Stimulated activated CD4-positive, alpha-beta T cell treated with anti-CD3 and anti-CD28 coated beads, Interleukin-15, amount 100 ng/mL, for 48 hours (primary cell): Measurements from ENCODE around the gene IDH2.

Experiments used
- DNase-seq, 2 donors: peaks; one replicate each; pipeline ENCODE4 v3.0.0-alpha.2; 2020; ENCODE audit warnings: low read depth in 2 of 2

The IDH2 gene

DNA sequence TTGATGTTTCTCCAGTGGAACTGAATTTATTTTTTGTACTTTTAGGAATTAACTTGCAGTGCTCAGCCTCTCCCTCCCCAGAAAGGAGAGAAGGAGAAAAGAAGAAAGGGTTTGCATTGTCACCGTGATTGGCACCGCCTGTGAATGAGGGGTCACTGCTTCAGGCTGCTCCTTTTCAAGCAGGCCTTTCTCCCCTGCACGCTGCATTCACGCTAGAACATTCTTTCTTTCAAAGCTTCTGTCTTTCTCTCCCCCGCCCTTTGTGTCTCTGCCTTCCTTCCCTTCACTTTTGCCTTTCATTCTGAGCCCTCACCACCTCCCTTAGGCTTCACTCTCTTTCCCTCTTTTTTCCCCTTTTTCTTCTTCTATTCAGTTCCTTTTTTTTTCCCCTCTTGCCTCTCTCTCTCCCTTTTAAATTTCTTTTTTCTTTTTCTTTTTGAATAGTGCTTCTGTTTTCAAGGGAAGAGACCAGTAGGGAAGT lies 58.7 kb downstream of the IDH2 start:
- no peak for DNase-seq

DNA sequence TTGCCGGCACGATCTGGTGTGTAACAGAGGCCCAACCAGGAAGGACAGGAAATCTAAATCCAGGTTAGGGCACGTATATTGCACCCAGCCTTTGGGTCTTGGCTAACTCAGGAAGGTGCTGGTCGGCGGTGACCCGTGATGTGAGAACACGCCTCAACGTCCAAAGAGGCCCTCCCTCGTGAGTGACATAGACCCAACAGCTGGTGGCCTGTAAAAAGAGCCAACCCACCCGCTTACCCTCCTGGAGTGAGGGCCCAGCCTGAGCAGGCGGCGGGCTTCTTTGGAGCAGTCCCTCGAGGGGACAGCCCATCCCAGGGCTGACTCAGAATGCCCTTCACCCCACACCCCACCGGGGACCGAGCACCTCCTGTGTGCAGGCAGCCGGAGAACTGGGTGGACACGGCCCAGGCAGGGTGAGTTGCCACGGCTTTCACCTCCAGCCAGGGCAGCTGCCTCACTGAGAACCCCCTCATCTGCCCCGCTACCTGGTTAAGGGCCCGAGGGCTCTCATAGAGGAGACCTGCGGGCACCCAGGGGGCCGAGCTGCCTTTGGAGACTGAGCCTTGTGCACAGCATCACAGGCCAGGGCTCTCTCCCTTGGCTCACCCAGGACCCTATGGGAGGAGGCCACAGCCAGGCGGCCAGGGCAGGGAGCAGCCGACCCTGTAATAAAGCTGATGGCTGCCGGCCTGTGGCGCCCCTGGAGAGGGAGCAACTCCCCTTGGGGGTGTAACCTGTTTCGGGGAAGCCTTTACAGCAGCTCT lies 59.3 kb downstream of the IDH2 start:
- no peak for DNase-seq

DNA sequence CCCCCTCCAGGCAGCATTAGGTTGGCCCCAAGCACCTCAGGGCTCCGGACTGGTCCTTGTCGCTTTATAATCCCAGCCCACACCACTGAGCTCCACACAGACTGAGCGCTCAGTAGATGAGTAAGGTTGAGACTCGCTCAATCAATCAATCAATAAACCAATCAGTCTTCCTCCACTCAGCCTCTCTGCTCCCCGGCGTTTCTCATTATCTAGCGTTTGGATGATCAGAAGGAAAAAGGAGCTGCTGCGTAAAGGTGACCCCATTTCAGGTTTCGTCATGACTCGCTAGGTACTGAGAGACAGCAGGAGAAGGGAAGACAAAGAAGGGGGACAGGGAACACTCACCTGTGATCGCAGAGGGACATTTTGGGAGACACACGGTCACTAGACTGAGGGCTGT lies 59.9 kb downstream of the IDH2 start:
- DNase-seq, result no peak

DNA sequence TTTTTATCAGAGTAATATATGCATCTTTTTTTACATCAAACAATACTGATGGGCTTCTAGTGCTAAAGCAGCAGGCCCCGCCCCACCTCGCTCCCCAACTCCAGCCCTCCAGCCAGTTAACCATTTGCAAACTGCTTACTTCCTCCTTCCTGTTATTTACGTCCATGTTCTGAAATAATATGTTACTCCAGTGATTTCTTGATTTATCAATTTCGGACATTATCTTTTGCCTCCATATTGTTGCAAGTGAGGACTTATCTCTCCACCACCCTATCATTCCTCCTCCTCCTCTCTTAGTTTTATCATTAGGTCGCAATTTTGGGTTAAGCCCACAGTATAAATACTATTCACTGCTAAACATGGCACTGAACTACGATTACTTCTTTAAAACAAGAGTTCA lies 61.6 kb downstream of the IDH2 start:
- no peak for DNase-seq

DNA sequence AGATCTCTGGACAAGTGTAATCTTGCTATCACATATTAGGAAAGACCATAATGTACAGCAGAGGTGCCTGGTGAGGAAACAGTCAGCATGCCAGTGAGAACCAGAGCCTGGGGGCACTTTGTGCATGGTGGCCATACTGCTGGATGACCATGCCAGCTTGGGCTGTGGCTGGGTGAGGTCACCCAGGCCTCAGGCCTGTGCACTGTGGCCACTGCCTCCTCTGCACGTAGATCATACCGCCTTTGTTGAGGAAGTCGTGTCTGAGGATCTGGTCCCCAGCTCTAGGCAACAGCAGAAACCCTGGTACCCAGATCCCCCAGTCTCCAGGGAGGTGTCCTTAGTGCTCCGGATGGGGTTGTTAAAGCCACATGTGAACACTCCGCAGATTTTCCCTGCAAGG lies 62.3 kb downstream of the IDH2 start:
- no peak for DNase-seq

DNA sequence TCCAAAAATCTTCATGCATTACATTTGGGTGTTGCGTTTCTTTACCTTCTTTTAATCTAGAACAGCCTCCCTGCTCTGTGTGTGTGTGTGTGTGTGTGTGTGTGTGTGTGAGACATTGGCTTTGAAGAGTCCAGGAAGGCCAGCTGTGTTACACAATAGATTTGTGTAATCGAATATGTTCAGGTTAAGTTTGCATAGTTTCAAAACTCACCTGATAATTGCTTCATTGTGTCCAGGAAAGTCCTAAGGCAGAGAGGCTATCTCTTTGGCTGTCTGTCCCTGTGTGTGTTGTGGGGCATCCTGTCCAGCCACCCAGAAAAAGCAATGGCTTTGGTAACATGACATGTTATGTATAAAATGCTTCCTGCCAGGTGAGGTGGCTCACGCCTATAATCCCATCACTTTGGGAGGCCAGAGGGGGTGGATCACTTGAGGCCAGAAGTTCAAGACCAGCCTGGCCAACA lies 63.6 kb downstream of the IDH2 start:
- DNase-seq, result no peak

DNA sequence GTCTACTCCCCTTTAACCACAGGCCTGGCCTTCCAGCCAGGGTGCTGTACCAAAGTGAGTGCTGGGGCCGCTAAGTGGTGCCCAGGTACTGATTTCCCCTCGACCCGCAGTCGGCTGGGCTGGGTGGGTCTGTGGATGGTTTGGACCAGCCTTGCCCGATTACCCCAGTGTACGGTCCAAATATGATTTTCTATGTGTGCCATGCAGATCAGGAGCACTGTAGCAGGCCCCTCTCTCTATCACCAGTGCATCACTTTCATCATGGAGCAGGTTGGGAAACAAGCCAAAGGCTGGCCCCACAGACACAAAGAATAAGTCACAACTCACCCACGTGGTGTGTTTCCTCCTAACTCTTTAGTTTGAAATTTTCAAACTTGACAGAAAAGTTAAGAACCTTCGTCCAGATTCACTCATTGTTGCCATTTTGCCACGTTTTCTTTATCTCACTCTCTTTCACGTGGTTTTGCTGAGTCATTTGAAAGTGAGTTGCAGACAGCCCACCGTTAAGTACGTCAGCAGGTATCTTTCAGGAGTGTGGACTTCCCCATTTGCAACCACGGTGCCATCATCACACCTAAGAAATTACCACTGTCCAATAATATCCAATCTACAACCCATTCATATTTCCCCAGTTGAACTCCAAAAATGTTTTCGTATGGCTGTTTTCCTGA lies 64.2 kb downstream of the IDH2 start:
- DNase-seq, result peak; percentile 41 to 48

DNA sequence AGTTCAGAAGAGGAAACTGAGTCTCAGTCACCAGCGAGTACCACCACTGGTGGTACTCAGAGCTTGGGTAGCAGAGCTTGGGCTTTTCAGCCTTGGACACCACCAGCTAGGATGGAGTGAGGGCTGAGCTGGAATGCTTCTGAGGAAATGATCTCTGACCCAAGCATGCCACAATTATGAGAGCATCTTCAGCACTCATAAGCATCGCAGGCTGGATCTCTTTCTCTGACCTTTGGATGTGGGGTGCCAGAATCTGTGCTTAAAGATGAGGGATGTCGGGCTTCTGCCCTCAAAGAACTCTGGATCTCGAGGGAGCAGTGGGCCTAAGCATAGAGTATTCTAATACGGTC lies 64.8 kb downstream of the IDH2 start:
- DNase-seq, result no peak

DNA sequence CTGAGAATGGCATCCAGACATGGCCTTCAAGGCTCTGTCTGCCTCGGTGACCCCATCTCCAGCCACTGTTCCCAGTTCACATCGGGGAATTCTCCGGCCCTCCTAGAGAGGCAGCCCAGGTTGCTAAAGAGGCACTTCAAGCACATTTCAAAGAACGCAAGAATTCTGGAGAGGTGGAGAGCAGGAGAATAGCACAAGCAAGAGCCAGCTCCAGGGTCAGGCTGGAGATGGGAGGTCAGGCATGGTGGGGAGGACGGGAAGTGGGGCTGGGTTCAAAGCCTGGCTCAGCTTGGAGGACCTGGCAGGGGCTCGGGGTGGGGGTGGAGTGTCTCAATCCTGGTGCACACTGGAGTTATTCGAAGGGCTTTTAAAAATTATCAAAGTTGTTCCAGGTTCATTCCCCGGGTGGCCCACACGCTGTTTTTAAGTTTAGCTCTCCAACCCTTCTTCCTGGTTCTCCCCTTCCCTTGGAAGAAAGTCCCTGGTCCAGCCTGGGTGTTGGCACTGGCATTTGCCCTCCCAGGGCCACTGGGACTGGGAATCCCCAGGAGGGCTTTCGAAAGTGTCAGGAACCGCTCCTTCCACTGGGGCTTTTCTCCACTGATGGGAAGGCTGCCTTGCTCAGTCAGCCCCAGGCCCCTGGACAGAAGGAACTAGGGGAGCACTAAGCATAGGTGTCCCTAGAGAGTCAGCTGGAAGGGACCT lies 65.3 kb downstream of the IDH2 start:
- DNase-seq, result no peak

DNA sequence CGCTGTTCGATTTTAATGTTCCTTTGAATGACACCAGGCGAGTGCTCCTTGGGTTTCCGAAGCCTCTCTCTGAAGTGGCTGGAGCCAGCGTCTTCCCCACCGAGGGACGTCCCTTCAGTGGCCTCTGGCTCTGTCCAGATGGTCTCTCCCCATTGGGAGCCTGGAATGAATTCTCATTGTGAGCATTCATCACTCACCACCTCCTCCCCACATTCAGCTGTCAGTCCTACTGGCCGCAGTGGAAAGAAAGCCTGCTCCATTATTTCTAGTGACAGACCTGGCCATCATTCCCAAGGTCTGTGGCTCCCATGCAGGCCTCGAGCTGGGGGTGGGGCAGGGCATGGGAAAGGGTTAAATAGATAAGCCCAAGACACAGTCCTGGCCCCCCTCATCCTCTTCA lies 65.9 kb downstream of the IDH2 start:
- DNase-seq, result no peak

DNA sequence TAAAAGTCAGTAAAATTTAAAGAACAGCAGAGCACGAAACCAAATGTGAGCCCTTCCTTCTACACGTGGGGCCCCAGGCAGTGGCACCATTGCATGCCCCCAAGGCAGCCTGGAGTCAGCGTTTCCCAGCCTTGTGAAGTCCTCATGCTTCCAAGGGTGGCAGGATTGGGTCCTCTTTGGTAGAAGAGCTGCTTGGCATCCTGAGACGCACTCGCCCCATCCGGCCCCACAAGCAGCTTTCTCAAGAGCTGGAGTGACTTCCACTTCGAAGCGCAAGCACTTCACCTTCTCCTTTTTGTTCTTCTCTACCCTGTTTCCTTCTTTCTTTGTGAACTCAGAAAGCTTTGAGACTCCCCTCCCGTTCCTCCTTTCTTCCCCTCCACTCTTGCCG lies 66.4 kb downstream of the IDH2 start:
- no peak for DNase-seq

DNA sequence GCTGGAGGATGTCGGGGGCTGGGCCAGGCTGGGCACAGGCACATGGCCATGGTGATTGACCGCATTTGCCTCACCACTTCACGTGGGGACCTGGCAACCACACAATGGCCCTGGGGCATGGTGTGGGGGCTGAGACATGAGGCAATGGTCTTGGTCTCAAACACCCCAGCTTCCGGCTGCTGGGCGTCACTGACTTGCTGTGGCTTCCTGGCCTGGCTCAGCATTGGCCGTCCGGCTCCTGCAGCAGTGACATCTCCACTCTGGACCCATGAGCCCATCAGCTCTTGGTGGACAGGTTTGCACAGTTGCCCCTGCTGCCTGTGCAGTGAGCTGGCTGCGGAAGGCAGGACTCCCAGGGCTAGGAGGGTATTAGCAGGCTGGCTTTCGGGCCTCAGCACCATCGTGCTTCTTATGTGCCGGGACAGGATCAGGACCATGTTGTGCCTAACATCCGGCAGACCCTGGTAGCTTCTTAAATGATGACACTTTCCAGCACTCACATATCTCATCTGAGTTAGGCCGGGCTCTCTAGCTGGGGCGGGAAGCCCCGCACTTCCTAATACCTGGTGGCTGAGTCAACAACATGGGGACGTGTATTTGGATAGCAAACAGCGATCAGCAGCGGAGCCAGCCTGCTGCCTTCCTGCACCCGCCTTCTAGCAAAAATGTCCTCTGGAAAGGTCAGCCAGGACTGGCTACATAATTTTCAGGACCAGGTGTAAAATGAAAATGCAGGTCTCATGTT lies 67.0 kb downstream of the IDH2 start:
- DNase-seq, result no peak

DNA sequence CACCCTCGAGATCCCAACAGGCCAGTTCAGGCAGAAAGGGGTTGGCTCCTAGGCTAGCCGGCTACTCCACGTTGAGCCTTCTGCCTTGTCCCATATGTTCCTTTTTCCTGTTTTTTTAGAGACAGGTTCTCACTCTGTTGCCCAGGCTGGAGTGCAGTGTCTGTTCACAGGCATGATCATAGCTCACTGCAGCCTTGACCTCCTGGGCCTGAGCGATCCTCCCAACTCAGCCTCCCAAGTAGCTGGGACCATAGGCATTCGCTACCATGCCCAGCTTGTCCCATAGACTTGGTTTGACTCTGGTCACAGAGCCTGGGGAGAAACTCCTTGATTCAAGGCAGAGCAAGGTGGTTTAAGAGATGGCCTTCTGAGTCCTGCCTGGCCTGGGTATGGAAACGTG lies 68.8 kb downstream of the IDH2 start:
- DNase-seq, result no peak
